ENCODE data around the gene ZMYND8. TPM values are rescaled to one million over a fixed set of nuclear protein-coding genes. Genes with fewer than 3 reads are reported as not detected.
"Not testable (repeated sequence)": the region's sequence is repeated elsewhere in the genome, so short reads cannot be mapped to it uniquely, and the experiment has no call there.

ZMYND8 gene
- total RNA-seq, 2 experiments from 2014 or later = 44.3 to 44.7 TPM

GRCh38 chr20:47311211-47311610 lies 45.3 kb downstream of the ZMYND8 start:
- H3K27me3 Mint-ChIP-seq (ENCODE audit: low read depth) = no peaks in the 10 kb centered on the region
- peak overlapping the region; percentile 7 for H3K27ac Mint-ChIP-seq
- peaks cover 34% of the 10 kb centered on the region for H3K36me3 Mint-ChIP-seq (ENCODE audit: low read depth)
- no peak overlapping the region for H3K4me3 Mint-ChIP-seq
- ATAC-seq (no peak), DNase-seq (no peak)
- ChIA-PET POLR2A (no interaction called here), CTCF (no interaction called here)
- H3K9me3 Mint-ChIP-seq (ENCODE audit: insufficient read depth) = no peaks in the 10 kb centered on the region
- H3K4me1 Mint-ChIP-seq (ENCODE audit: low read depth) = peaks cover 14% of the 10 kb centered on the region

GRCh38 chr20:47310729-47311128 lies 45.8 kb downstream of the ZMYND8 start:
- CTCF ChIA-PET = no interaction called here
- POLR2A ChIA-PET = no interaction called here
- Mint-ChIP-seq H3K36me3 (ENCODE audit: low read depth) (peaks cover 37% of the 10 kb centered on the region), H3K4me3 (no peak overlapping the region), H3K27ac (no peak overlapping the region), H3K4me1 (ENCODE audit: low read depth) (peaks cover 18% of the 10 kb centered on the region), H3K9me3 (ENCODE audit: insufficient read depth) (no peaks in the 10 kb centered on the region), H3K27me3 (ENCODE audit: low read depth) (no peaks in the 10 kb centered on the region)
- DNase-seq = no peak
- no peak for ATAC-seq

GRCh38 chr20:47309806-47310426 lies 46.6 kb downstream of the ZMYND8 start:
- no peak for DNase-seq
- Mint-ChIP-seq H3K4me3 (no peak overlapping the region), H3K27ac (peak overlapping the region; percentile 15), H3K9me3 (ENCODE audit: insufficient read depth) (no peaks in the 10 kb centered on the region), H3K36me3 (ENCODE audit: low read depth) (peaks cover 39% of the 10 kb centered on the region), H3K4me1 (ENCODE audit: low read depth) (peaks cover 18% of the 10 kb centered on the region), H3K27me3 (ENCODE audit: low read depth) (no peaks in the 10 kb centered on the region)
- ChIA-PET POLR2A (interaction anchor here (0.6 kb wide), 1 partner anchor 1840 kb away, joined by 3 read pairs; no protein-coding TSS in a partner anchor), CTCF (no interaction called here)
- ATAC-seq = no peak

DNA sequence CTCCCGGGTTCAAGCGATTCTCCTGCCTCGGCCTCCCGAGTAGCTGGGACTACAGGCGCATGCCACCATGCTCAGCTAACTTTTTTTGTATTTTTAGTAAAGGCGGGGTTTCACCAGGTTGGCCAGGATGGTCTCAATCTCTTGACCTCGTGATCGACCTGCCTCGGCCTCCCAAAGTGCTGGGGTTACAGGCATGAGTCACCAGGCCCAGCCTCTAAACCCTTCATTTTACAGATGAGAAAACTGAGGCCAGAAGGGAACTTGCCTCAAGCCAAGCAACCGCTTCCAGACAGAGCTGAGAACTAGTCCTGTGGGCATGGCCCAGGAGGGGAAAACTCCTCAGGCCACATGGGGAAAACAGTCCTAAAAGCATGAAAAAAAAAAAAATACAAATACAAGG lies 47.1 kb downstream of the ZMYND8 start:
- Mint-ChIP-seq H3K4me3 (no peak overlapping the region), H3K36me3 (ENCODE audit: low read depth) (peaks cover 41% of the 10 kb centered on the region), H3K27ac (no peak overlapping the region), H3K9me3 (ENCODE audit: insufficient read depth) (no peaks in the 10 kb centered on the region), H3K4me1 (ENCODE audit: low read depth) (peaks cover 19% of the 10 kb centered on the region), H3K27me3 (ENCODE audit: low read depth) (no peaks in the 10 kb centered on the region)
- no peak for DNase-seq
- POLR2A ChIA-PET = interaction anchor here (0.6 kb wide), 1 partner anchor 1840 kb away, joined by 3 read pairs; no protein-coding TSS in a partner anchor
- CTCF ChIA-PET = interaction anchor here (1.1 kb wide), 1 partner anchor 17 kb away, joined by 3 read pairs; no protein-coding TSS in a partner anchor
- ATAC-seq = no peak

DNA sequence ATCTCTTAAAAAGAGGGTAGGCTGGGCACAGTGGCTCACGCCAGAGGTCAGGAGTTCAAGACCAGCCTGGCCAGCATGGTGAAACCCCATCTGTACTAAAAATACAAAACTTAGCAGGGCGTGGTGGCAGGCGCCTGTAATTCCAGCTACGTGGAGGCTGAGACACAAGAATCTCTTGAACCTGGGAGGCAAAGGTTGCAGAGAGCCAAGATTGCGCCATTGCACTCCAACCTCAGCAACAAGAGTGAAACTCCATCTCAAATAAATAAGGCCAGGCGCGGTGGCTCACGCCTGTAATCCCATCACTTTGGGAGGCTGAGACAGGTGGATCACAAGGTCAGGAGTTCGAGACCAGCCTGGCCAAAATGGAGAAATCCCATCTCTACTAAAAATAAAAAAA lies 48.9 kb downstream of the ZMYND8 start:
- ATAC-seq; DNase-seq; H3K9me3 Mint-ChIP-seq (ENCODE audit: insufficient read depth); H3K4me3 Mint-ChIP-seq; H3K27ac Mint-ChIP-seq; H3K27me3 Mint-ChIP-seq (ENCODE audit: low read depth): not testable (repeated sequence)
- Mint-ChIP-seq H3K4me1 (ENCODE audit: low read depth) (peaks cover 24% of the 10 kb centered on the region), H3K36me3 (ENCODE audit: low read depth) (peaks cover 52% of the 10 kb centered on the region)
- ChIA-PET POLR2A (interaction anchor here (1.4 kb wide), 1 partner anchor 22 kb away, joined by 4 read pairs; no protein-coding TSS in a partner anchor), CTCF (interaction anchor here (0.6 to 4.3 kb wide), 2 partner anchors 11 to 76 kb away, joined by 3 to 20 read pairs; no protein-coding TSS in a partner anchor)

GRCh38 chr20:47306755-47307370 lies 49.6 kb downstream of the ZMYND8 start:
- H3K4me1 Mint-ChIP-seq (ENCODE audit: low read depth) = peaks cover 22% of the 10 kb centered on the region
- H3K27ac Mint-ChIP-seq = peak overlapping the region; percentile 2
- DNase-seq (no peak), ATAC-seq (no peak)
- peaks cover 51% of the 10 kb centered on the region for H3K36me3 Mint-ChIP-seq (ENCODE audit: low read depth)
- H3K9me3 Mint-ChIP-seq (ENCODE audit: insufficient read depth) = no peaks in the 10 kb centered on the region
- CTCF ChIA-PET = interaction anchor here (0.6 to 4.3 kb wide), 3 partner anchors 10 to 77 kb away, joined by 3 to 20 read pairs (median 3); partner anchors contain the start of gene ZMYND8
- POLR2A ChIA-PET = interaction anchor here (0.7 to 1.4 kb wide), 2 partner anchors 22 to 1614 kb away, joined by 4 to 5 read pairs; no protein-coding TSS in a partner anchor
- no peak overlapping the region for H3K4me3 Mint-ChIP-seq
- no peaks in the 10 kb centered on the region for H3K27me3 Mint-ChIP-seq (ENCODE audit: low read depth)

GRCh38 chr20:47306095-47306494 lies 50.4 kb downstream of the ZMYND8 start:
- ChIA-PET CTCF (interaction anchor here (0.8 to 4.3 kb wide), 2 partner anchors 50 to 78 kb away, joined by 3 to 20 read pairs; partner anchors contain the start of gene ZMYND8), POLR2A (interaction anchor here (0.7 to 1.4 kb wide), 2 partner anchors 21 to 1615 kb away, joined by 4 to 5 read pairs; no protein-coding TSS in a partner anchor)
- Mint-ChIP-seq H3K4me1 (ENCODE audit: low read depth) (peaks cover 22% of the 10 kb centered on the region), H3K4me3 (no peak overlapping the region), H3K27me3 (ENCODE audit: low read depth) (no peaks in the 10 kb centered on the region), H3K36me3 (ENCODE audit: low read depth) (peaks cover 55% of the 10 kb centered on the region), H3K9me3 (ENCODE audit: insufficient read depth) (no peaks in the 10 kb centered on the region), H3K27ac (peak overlapping the region; percentile 54)
- ATAC-seq = no peak
- no peak for DNase-seq

DNA sequence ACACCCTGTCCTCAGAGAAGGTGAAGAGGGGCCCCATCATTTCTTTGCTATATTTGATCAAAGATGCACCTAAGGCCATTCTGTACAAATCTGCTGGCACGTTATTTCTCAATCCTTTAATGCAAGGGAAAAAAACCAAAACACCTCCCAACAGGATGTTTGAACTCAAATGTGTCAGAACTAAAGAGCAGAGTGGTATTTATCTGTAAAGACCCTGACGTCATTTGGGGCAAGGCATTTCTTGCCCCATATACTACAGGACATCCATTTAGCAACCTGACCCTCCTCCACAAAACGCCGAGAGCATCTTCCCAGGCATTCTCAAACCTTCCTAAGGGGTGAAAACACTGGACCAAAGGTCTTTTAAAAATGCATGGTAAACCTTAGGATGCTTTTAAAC lies 50.8 kb downstream of the ZMYND8 start:
- peak overlapping the region; percentile 54 for H3K27ac Mint-ChIP-seq
- CTCF ChIA-PET = interaction anchor here (4.3 kb wide), 1 partner anchor 78 kb away, joined by 20 read pairs; no protein-coding TSS in a partner anchor
- no peak for ATAC-seq
- peaks cover 51% of the 10 kb centered on the region for H3K36me3 Mint-ChIP-seq (ENCODE audit: low read depth)
- H3K9me3 Mint-ChIP-seq (ENCODE audit: insufficient read depth) = no peaks in the 10 kb centered on the region
- DNase-seq = no peak
- no peak overlapping the region for H3K4me3 Mint-ChIP-seq
- H3K27me3 Mint-ChIP-seq (ENCODE audit: low read depth) = no peaks in the 10 kb centered on the region
- POLR2A ChIA-PET = no interaction called here
- H3K4me1 Mint-ChIP-seq (ENCODE audit: low read depth) = peaks cover 22% of the 10 kb centered on the region

GRCh38 chr20:47304287-47304686 lies 52.2 kb downstream of the ZMYND8 start:
- H3K27me3 Mint-ChIP-seq (ENCODE audit: low read depth) = no peaks in the 10 kb centered on the region
- DNase-seq = no peak

DNA sequence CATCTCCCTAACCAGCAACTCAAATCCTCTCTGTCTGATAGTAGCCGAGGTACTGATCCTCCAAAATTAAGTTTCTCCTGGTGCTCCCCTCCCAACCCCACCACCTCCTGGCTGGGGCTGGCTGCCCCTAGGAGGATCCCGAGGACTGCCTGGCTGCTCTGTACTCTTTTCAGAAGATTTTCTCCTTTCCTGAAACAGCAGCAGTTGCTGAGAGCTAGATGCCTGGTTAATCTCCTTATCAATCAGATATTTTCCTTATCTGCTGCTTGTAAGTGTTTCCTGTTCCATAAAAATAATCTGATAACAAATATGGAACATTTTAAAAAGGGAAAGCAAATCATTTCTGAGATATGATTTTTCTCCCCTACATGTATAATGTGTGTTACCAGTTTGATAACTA lies 52.8 kb downstream of the ZMYND8 start:
- ChIA-PET POLR2A (interaction anchor here (0.8 kb wide), 1 partner anchor 53 kb away, joined by 3 read pairs; no protein-coding TSS in a partner anchor), CTCF (interaction anchor here (0.7 to 4.3 kb wide), 4 partner anchors 18 to 80 kb away, joined by 3 to 20 read pairs (median 6); no protein-coding TSS in a partner anchor)
- Mint-ChIP-seq H3K9me3 (ENCODE audit: insufficient read depth) (no peaks in the 10 kb centered on the region), H3K27ac (no peak overlapping the region), H3K27me3 (ENCODE audit: low read depth) (no peaks in the 10 kb centered on the region), H3K4me3 (no peak overlapping the region), H3K36me3 (ENCODE audit: low read depth) (peaks cover 47% of the 10 kb centered on the region), H3K4me1 (ENCODE audit: low read depth) (peaks cover 21% of the 10 kb centered on the region)
- DNase-seq = no peak
- no peak for ATAC-seq

More at GRCh38 chr20:47304287-47304686, 52.2 kb downstream of the ZMYND8 start:
- ChIA-PET CTCF (interaction anchor here (1.0 to 4.3 kb wide), 2 partner anchors 80 to 317 kb away, joined by 4 to 20 read pairs; no protein-coding TSS in a partner anchor), POLR2A (no interaction called here)
- H3K9me3 Mint-ChIP-seq (ENCODE audit: insufficient read depth) = no peaks in the 10 kb centered on the region
- H3K36me3 Mint-ChIP-seq (ENCODE audit: low read depth) = peaks cover 49% of the 10 kb centered on the region
- H3K4me3 Mint-ChIP-seq = no peak overlapping the region
- ATAC-seq = no peak
- H3K4me1 Mint-ChIP-seq (ENCODE audit: low read depth) = peaks cover 21% of the 10 kb centered on the region
- H3K27ac Mint-ChIP-seq = no peak overlapping the region

GRCh38 chr20:47300071-47300470 lies 56.4 kb downstream of the ZMYND8 start:
- no peak for DNase-seq
- Mint-ChIP-seq H3K4me1 (ENCODE audit: low read depth) (peaks cover 10% of the 10 kb centered on the region), H3K27ac (no peak overlapping the region), H3K9me3 (ENCODE audit: insufficient read depth) (no peaks in the 10 kb centered on the region), H3K36me3 (ENCODE audit: low read depth) (peaks cover 64% of the 10 kb centered on the region), H3K4me3 (no peak overlapping the region), H3K27me3 (ENCODE audit: low read depth) (no peaks in the 10 kb centered on the region)
- ATAC-seq = no peak
- ChIA-PET CTCF (interaction anchor here (1.6 kb wide), 1 partner anchor 84 kb away, joined by 5 read pairs; no protein-coding TSS in a partner anchor), POLR2A (no interaction called here)

DNA sequence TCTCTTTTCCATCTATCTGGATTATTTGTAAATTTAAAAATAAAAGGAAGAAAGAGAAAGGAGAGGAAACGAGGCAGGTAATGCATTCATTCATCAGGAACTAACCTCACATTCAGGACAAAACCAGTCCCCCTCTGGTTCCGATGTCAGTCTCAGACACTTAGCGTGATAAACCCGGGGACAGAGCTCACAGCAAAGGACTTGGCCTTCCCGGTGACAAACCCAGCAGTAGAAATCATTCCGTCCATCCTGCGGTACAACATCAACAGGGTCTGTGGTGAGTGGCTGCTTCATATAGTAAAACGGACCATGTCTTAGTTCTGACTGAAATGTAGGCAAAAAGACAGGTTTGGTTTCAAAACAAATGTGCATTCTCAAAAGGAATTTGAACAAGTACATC lies 57.9 kb downstream of the ZMYND8 start:
- POLR2A ChIA-PET = no interaction called here
- peaks cover 11% of the 10 kb centered on the region for H3K4me1 Mint-ChIP-seq (ENCODE audit: low read depth)
- ATAC-seq (no peak), DNase-seq (no peak)
- H3K27ac Mint-ChIP-seq = no peak overlapping the region
- no peak overlapping the region for H3K4me3 Mint-ChIP-seq
- CTCF ChIA-PET = interaction anchor here (1.3 kb wide), 1 partner anchor 19 kb away, joined by 5 read pairs; no protein-coding TSS in a partner anchor
- peaks cover 72% of the 10 kb centered on the region for H3K36me3 Mint-ChIP-seq (ENCODE audit: low read depth)
- H3K27me3 Mint-ChIP-seq (ENCODE audit: low read depth) = no peaks in the 10 kb centered on the region
- no peaks in the 10 kb centered on the region for H3K9me3 Mint-ChIP-seq (ENCODE audit: insufficient read depth)
